ENCODE data around the gene DYNC1H1. TPM values are rescaled to one million over a fixed set of nuclear protein-coding genes. Genes with fewer than 3 reads are reported as not detected.
"Not testable (repeated sequence)": the region's sequence is repeated elsewhere in the genome, so short reads cannot be mapped to it uniquely, and the experiment has no call there.

Gene DYNC1H1
- total and polyA plus RNA-seq, 2 donors (not counting 1 experiment from before 2014, with no cell fraction given) = 128 to 677 TPM

DNA sequence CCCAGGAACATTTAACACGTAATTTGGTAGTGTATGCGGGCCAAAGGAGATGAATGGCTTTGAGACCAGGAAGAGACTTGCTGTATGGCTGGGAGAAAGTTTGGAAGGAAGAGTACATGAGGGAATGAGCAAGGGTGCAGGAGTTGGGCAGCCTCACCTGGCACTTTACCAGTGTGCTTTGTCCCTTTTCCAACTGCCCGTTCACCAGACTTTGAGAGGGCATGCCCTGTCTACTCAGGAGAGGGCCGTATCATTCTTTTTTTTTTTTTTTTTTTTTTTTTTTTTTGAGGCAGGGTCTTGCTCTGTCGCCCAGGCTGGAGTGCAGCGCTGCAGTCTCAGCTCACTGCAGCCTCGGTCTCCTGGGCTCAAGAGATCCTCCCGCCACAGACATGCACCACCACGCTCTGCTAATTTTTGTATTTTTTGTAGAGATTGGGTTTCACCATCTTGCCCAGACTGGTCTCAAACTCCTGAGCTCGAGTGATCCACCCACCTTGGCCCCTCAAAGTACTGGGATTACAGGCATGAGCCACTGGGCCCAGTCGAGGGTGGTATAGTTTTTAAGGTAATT is 6.5 kb downstream of the DYNC1H1 start:
- H3K4me3 ChIP-seq (replicated peaks in 1 of 4; ENCODE audit: control extremely low read depth in 1 of 4, insufficient read depth in 1 of 4, low read depth in 3 of 4, low read length in 4 of 4) = no peak overlapping the region
- TF ChIP-seq, protein P1, sequence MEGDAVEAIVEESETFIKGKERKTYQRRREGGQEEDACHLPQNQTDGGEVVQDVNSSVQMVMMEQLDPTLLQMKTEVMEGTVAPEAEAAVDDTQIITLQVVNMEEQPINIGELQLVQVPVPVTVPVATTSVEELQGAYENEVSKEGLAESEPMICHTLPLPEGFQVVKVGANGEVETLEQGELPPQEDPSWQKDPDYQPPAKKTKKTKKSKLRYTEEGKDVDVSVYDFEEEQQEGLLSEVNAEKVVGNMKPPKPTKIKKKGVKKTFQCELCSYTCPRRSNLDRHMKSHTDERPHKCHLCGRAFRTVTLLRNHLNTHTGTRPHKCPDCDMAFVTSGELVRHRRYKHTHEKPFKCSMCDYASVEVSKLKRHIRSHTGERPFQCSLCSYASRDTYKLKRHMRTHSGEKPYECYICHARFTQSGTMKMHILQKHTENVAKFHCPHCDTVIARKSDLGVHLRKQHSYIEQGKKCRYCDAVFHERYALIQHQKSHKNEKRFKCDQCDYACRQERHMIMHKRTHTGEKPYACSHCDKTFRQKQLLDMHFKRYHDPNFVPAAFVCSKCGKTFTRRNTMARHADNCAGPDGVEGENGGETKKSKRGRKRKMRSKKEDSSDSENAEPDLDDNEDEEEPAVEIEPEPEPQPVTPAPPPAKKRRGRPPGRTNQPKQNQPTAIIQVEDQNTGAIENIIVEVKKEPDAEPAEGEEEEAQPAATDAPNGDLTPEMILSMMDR (conservative IDR thresholded peaks at IDR 0.05 in 1 of 2, IDR thresholded peaks at IDR 0.05 in 1 of 2; ENCODE audit: low read depth in 1 of 2, low read length in 2 of 2) = no peak
- TF ChIP-seq EZH2 (IDR thresholded peaks at IDR 0.05; ENCODE audit: low read length, missing control alignments) = no peak
- H3K9me3 ChIP-seq (ENCODE audit: control insufficient read depth, insufficient read depth, low read depth, low read length) = no peaks in the 10 kb centered on the region
- H3K36me3 ChIP-seq (ENCODE audit: control insufficient read depth, insufficient read depth, low read length) = peaks cover 4% of the 10 kb centered on the region
- no peaks in the 10 kb centered on the region for H3K27me3 ChIP-seq (ENCODE audit: control insufficient read depth, insufficient read depth, low read length)
- DNase-seq (ENCODE audit: low read depth in 2 of 2) = no peak
- H4K20me1 ChIP-seq (ENCODE audit: control insufficient read depth, extremely low read depth, insufficient read depth, low read length) = peaks cover 2% of the 10 kb centered on the region
- no peak overlapping the region for H3K9ac ChIP-seq (ENCODE audit: insufficient read depth, low read length)
- H3K4me2 ChIP-seq (ENCODE audit: extremely low read depth, insufficient read depth, low read length) = no peak overlapping the region
- peak overlapping the region; percentile 80 for H3K27ac ChIP-seq (ENCODE audit: insufficient read depth, low read length)
- peaks cover 86% of the 10 kb centered on the region for H3K79me2 ChIP-seq (ENCODE audit: control insufficient read depth, insufficient read depth, low read length)
- H3K4me1 ChIP-seq (ENCODE audit: control insufficient read depth, extremely low read depth, insufficient read depth, low read length) = peaks cover 11% of the 10 kb centered on the region
- H2AFZ ChIP-seq (ENCODE audit: low read length) = no peak overlapping the region

DNA sequence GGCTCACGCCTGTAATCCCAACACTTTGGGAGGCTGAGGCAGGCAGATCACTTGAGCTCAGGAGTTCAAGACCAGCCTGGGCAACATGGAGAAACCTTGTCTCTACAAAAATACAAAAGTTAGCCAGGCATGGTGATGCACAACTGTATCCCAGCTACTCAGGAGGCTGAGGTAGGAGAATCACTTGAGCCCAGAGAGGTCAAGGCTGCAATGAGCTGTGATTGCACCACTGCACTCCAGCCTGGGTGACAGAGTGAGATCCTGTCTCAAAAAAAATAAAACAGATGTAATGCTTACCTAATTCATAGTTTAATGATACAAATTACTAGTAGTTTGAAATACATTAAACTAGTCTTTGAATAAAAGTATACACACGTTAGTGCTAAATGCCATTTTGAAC is 7.1 kb downstream of the DYNC1H1 start:
- not testable (repeated sequence) for H3K9me3 ChIP-seq (ENCODE audit: control insufficient read depth, insufficient read depth, low read depth, low read length); DNase-seq (ENCODE audit: low read depth in 2 of 2); H4K20me1 ChIP-seq (ENCODE audit: control insufficient read depth, extremely low read depth, insufficient read depth, low read length); H3K27me3 ChIP-seq (ENCODE audit: control insufficient read depth, insufficient read depth, low read length); H3K9ac ChIP-seq (ENCODE audit: insufficient read depth, low read length); H3K36me3 ChIP-seq (ENCODE audit: control insufficient read depth, insufficient read depth, low read length); H2AFZ ChIP-seq (ENCODE audit: low read length)
- Histone ChIP-seq H3K79me2 (ENCODE audit: control insufficient read depth, insufficient read depth, low read length) (peaks cover 81% of the 10 kb centered on the region), H3K27ac (ENCODE audit: insufficient read depth, low read length) (peak overlapping the region; percentile 80), H3K4me3 (replicated peaks in 1 of 4; ENCODE audit: control extremely low read depth in 1 of 4, insufficient read depth in 1 of 4, low read depth in 3 of 4, low read length in 4 of 4) (peak overlapping the region in 1 of 4 experiments; percentile 37), H3K4me1 (ENCODE audit: control insufficient read depth, extremely low read depth, insufficient read depth, low read length) (peaks cover 11% of the 10 kb centered on the region), H3K4me2 (ENCODE audit: extremely low read depth, insufficient read depth, low read length) (peak overlapping the region; percentile 90)

DNA sequence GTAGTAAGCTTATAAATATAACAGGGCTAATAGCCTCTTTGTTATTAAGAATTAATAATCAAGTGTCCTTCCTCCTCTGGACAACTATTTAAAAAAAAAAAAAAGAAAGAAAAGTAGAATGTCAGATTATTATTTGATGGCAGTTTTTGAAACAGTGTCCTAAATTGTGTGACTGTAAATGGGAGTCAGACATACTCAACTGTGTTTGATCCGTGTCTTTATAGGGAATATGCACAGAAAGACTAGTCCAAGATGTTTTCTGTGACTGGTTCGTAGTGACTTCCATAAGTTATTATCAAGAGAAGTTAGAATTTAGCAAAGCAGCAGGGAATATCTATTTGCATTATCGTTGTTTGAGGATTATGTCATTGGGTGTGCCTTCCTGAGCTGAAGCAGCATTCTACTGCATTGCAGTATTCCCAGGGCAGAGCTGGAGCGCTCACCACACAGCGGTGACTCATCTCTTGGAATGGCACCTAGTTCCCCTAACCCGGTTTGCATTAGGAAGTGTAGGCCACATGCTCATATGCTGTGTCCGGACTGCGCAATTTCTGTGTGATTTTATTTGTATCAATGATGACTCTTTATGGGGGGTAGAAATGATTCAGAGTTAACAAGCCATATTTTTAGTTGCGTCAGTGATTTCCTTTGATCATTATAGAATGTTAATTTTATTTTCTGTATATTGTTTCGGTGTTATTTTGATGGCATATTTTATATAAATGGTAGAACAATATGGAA is 7.9 kb downstream of the DYNC1H1 start:
- H3K27me3 ChIP-seq (ENCODE audit: control insufficient read depth, insufficient read depth, low read length) = no peaks in the 10 kb centered on the region
- peak overlapping the region; percentile 80 for H3K27ac ChIP-seq (ENCODE audit: insufficient read depth, low read length)
- peak; percentile 99 to 100 for DNase-seq (ENCODE audit: low read depth in 2 of 2)
- H3K79me2 ChIP-seq (ENCODE audit: control insufficient read depth, insufficient read depth, low read length) = peaks cover 78% of the 10 kb centered on the region
- H3K4me2 ChIP-seq (ENCODE audit: extremely low read depth, insufficient read depth, low read length) = peak overlapping the region; percentile 90
- no peak for TF ChIP-seq EZH2 (IDR thresholded peaks at IDR 0.05; ENCODE audit: low read length, missing control alignments)
- TF ChIP-seq, protein P1 (conservative IDR thresholded peaks at IDR 0.05 in 1 of 2, IDR thresholded peaks at IDR 0.05 in 1 of 2; ENCODE audit: low read depth in 1 of 2, low read length in 2 of 2) = no peak
- H3K4me3 ChIP-seq (replicated peaks in 1 of 4; ENCODE audit: control extremely low read depth in 1 of 4, insufficient read depth in 1 of 4, low read depth in 3 of 4, low read length in 4 of 4) = peak overlapping the region; percentile 12 to 39 (median 22)
- no peak overlapping the region for H2AFZ ChIP-seq (ENCODE audit: low read length)
- H3K4me1 ChIP-seq (ENCODE audit: control insufficient read depth, extremely low read depth, insufficient read depth, low read length) = peaks cover 11% of the 10 kb centered on the region
- no peaks in the 10 kb centered on the region for H3K9me3 ChIP-seq (ENCODE audit: control insufficient read depth, insufficient read depth, low read depth, low read length)
- peaks cover 4% of the 10 kb centered on the region for H3K36me3 ChIP-seq (ENCODE audit: control insufficient read depth, insufficient read depth, low read length)
- peak overlapping the region; percentile 44 for H3K9ac ChIP-seq (ENCODE audit: insufficient read depth, low read length)
- H4K20me1 ChIP-seq (ENCODE audit: control insufficient read depth, extremely low read depth, insufficient read depth, low read length) = peaks cover 2% of the 10 kb centered on the region

Measured in fibroblast of lung (primary cell).